Breast epithelium (tissue), 3 donors: ENCODE data around the gene RAD21L1.

Experiments used
- POLR2A ChIP-seq: fragments of 450-650 bp; IDR thresholded peaks from one replicate; pipeline ENCODE4 v1.6.1; 2016; ENCODE audit warnings: antibody characterized with exemption, mild to moderate bottlenecking, moderate library complexity
- POLR2AphosphoS5 ChIP-seq, 3 donors: sonication (generic); formaldehyde crosslinking; IDR thresholded peaks; one replicate each; pipeline ENCODE4 v1.6.1; 2017; ENCODE audit warnings: antibody characterized with exemption in 3 of 3
- TF ChIP-seq, protein P1 (sequence below), 3 donors: fragments of 450-650 bp; IDR thresholded peaks; one replicate each; pipeline ENCODE4 v1.5.1; 2016 to 2017; ENCODE audit warnings: antibody characterized with exemption in 3 of 3, mild to moderate bottlenecking in 3 of 3, moderate library complexity in 3 of 3

GRCh38 chr20:1199964-1200363 is 25.9 kb upstream of the RAD21L1 start:
- TF ChIP-seq, protein P1, sequence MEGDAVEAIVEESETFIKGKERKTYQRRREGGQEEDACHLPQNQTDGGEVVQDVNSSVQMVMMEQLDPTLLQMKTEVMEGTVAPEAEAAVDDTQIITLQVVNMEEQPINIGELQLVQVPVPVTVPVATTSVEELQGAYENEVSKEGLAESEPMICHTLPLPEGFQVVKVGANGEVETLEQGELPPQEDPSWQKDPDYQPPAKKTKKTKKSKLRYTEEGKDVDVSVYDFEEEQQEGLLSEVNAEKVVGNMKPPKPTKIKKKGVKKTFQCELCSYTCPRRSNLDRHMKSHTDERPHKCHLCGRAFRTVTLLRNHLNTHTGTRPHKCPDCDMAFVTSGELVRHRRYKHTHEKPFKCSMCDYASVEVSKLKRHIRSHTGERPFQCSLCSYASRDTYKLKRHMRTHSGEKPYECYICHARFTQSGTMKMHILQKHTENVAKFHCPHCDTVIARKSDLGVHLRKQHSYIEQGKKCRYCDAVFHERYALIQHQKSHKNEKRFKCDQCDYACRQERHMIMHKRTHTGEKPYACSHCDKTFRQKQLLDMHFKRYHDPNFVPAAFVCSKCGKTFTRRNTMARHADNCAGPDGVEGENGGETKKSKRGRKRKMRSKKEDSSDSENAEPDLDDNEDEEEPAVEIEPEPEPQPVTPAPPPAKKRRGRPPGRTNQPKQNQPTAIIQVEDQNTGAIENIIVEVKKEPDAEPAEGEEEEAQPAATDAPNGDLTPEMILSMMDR (IDR thresholded peaks at IDR 0.05), result no peak
- TF ChIP-seq POLR2A (no peak), POLR2AphosphoS5 (IDR thresholded peaks at IDR 0.05) (no peak)
